ENCODE data around the gene ARHGEF19. TPM values are rescaled to one million over a fixed set of nuclear protein-coding genes. Genes with fewer than 3 reads are reported as not detected.
"Not testable (repeated sequence)": the region's sequence is repeated elsewhere in the genome, so short reads cannot be mapped to it uniquely, and the experiment has no call there.

The ARHGEF19 gene
- total RNA-seq, 1 experiment from 2014 or later, result 13.8 TPM

DNA sequence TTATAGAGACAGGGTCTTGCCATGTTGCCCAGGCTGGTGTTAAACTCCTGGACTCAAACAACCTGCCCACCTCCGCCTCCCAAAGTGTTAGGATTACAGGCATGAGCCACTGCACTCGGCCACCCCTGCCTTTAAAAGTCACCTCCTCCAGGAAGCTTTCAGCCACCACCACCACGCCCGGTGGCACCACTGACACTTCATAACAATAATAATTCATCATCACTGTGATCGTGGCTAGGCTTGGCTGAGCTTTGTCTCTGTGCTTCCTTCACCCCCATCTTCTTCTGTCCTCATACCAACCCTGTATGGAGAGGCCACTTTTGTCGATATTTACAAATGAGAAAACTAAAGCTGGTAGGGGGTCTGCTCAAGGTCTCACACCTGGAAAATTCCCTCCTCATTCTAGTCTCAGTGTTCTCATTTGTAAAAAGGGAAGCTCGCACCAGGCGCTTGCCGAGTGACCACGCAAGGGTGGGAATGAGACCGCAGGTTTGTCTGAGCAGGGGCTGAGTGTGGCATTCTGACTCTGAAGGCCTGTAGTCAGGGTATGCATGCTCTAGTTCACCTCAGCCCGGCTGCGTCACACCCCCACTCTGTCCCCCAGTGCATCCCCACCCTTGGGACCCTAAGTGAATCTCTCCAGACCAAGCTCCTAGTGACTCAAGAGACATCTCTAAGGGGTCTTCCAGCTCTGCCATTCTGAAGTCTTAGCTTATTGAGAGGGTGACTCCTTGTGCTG lies 43.7 kb downstream of the ARHGEF19 start:
- no peaks in the 10 kb centered on the region for H3F3A ChIP-seq (ENCODE audit: low read length, unreplicated experiment)
- peak; percentile 27 for DNase-seq
- no peak for ATAC-seq
- H3K9me3 ChIP-seq (ENCODE audit: low read length), result no peaks in the 10 kb centered on the region
- H3K4me2 ChIP-seq (ENCODE audit: low read length), result 0 out of 2 replicates have a peak overlapping the region, but pooled peaks have one; percentile 15
- no peaks in the 10 kb centered on the region for H3K36me3 ChIP-seq (ENCODE audit: low read depth, low read length)
- POLR2A ChIA-PET (ENCODE audit: unreplicated experiment), result no interaction called here
- intact Hi-C loops (cut with micrococcal nuclease), result no loop called here
- no TSS peak for BruUV-seq (replicated peaks)
- TF ChIP-seq, protein P1, sequence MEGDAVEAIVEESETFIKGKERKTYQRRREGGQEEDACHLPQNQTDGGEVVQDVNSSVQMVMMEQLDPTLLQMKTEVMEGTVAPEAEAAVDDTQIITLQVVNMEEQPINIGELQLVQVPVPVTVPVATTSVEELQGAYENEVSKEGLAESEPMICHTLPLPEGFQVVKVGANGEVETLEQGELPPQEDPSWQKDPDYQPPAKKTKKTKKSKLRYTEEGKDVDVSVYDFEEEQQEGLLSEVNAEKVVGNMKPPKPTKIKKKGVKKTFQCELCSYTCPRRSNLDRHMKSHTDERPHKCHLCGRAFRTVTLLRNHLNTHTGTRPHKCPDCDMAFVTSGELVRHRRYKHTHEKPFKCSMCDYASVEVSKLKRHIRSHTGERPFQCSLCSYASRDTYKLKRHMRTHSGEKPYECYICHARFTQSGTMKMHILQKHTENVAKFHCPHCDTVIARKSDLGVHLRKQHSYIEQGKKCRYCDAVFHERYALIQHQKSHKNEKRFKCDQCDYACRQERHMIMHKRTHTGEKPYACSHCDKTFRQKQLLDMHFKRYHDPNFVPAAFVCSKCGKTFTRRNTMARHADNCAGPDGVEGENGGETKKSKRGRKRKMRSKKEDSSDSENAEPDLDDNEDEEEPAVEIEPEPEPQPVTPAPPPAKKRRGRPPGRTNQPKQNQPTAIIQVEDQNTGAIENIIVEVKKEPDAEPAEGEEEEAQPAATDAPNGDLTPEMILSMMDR (conservative IDR thresholded peaks at IDR 0.05; ENCODE audit: low read depth, low read length), result no peak
- no peak for TF ChIP-seq EZH2phosphoT487 (IDR thresholded peaks at IDR 0.05; ENCODE audit: borderline replicate concordance, low read length)
- TF ChIP-seq EZH2 (IDR thresholded peaks at IDR 0.05; ENCODE audit: low read length, unreplicated experiment), result no peak
- H3K4me1 ChIP-seq (ENCODE audit: insufficient read depth, low read length), result peaks cover 57% of the 10 kb centered on the region
- no peaks in the 10 kb centered on the region for H3K27me3 ChIP-seq (ENCODE audit: low read length)
- no peak overlapping the region for H2AFZ ChIP-seq (ENCODE audit: low read length)
- H3K9ac ChIP-seq (ENCODE audit: low read length), result no peak overlapping the region
- CTCF ChIA-PET, result no interaction called here
- H3K4me3 ChIP-seq (ENCODE audit: low read length), result no peak overlapping the region
- H3K79me2 ChIP-seq (ENCODE audit: low read length), result peaks cover 17% of the 10 kb centered on the region
- H3K27ac ChIP-seq (ENCODE audit: low read length), result no peak overlapping the region
- no peaks in the 10 kb centered on the region for H4K20me1 ChIP-seq (ENCODE audit: low read length)
- H3K9me2 ChIP-seq (replicated peaks; ENCODE audit: low read length), result no peaks in the 10 kb centered on the region

DNA sequence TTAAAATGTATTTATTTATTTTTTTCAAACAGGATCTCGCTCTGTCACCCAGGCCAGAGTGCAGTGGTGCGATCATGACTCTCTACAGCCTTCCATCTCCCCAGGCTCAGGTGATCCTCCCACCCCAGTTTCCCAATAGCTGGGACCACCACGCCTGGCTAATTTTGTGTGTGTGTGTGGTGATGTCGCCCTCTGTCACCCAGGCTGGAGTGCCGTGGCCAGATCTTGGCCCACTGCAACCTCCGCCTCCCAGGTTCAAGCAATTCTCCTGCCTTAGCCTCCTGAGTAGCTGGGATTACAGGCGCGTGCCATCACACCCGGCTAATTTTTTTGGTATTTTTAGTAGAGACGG lies 44.3 kb downstream of the ARHGEF19 start:
- H3K9me2 ChIP-seq (replicated peaks; ENCODE audit: low read length); POLR2A ChIA-PET (ENCODE audit: unreplicated experiment); ATAC-seq; H3F3A ChIP-seq (ENCODE audit: low read length, unreplicated experiment); H4K20me1 ChIP-seq (ENCODE audit: low read length); H2AFZ ChIP-seq (ENCODE audit: low read length); H3K27ac ChIP-seq (ENCODE audit: low read length); H3K36me3 ChIP-seq (ENCODE audit: low read depth, low read length); H3K27me3 ChIP-seq (ENCODE audit: low read length); H3K9me3 ChIP-seq (ENCODE audit: low read length); DNase-seq; CTCF ChIA-PET; intact Hi-C loops (cut with micrococcal nuclease): not testable (repeated sequence)
- Histone ChIP-seq H3K9ac (ENCODE audit: low read length) (peak overlapping the region; percentile 62; the same call in 1 of the 2 replicates), H3K79me2 (ENCODE audit: low read length) (peaks cover 21% of the 10 kb centered on the region; the same call in 1 of the 2 replicates), H3K4me2 (ENCODE audit: low read length) (peak overlapping the region; percentile 75), H3K4me3 (ENCODE audit: low read length) (0 out of 2 replicates have a peak overlapping the region, but pooled peaks have one; percentile 70), H3K4me1 (ENCODE audit: insufficient read depth, low read length) (peaks cover 56% of the 10 kb centered on the region)
- TSS peak; percentile 34 for BruUV-seq (replicated peaks)

DNA sequence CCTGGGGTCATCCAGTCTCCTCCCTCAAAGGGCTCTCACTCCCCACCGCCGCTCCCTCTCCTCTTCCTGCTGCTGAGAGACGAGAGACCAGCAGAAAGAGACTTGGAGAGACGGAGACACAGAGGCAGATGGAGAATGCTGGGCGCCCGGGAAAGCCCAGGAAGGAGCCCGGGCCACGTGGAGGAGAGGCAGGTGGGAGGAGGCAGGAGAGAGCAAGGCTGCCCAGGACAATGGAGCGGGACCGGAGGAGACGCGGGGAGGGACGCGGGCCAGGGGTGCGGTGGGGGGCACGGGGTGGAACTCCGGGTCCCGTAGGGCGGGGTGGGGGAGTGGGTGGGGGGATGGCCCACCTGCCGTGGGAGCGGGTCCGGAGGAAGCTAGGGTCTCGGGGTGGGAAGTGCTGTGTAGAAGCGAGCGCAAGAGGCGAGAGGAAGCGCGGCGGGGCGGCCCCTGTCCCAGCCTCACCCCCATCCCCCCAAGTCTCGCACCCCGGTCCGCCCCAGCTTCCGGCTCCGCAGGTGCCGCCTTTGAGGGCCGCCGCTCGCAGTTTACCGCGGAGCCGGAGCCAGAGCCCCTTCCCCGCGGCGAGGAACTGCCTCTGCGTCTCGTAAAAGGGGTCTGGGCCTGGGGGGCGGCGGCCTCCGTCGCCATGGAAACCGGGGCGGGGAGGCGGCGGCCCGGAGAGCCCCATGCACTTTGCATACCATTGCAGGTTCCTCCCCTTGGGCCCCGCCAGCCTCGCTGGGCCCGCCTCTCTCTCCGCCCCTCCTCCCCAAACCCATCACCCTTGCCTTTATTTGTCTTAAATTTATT lies 44.9 kb downstream of the ARHGEF19 start:
- peak overlapping the region; percentile 64 for H3K27ac ChIP-seq (ENCODE audit: low read length)
- peak overlapping the region; percentile 75 for H3K4me2 ChIP-seq (ENCODE audit: low read length)
- H3K36me3 ChIP-seq (ENCODE audit: low read depth, low read length), result no peaks in the 10 kb centered on the region
- ChIA-PET POLR2A (ENCODE audit: unreplicated experiment) (no interaction called here), CTCF (no interaction called here)
- ATAC-seq, result peak; percentile 70
- DNase-seq, result peak; percentile 73
- H3K9me3 ChIP-seq (ENCODE audit: low read length), result no peaks in the 10 kb centered on the region
- peak overlapping the region; percentile 62 for H3K9ac ChIP-seq (ENCODE audit: low read length)
- peaks cover 27% of the 10 kb centered on the region; the same call in 1 of the 2 replicates for H3K79me2 ChIP-seq (ENCODE audit: low read length)
- H4K20me1 ChIP-seq (ENCODE audit: low read length), result no peaks in the 10 kb centered on the region
- H3F3A ChIP-seq (ENCODE audit: low read length, unreplicated experiment), result no peaks in the 10 kb centered on the region
- H3K27me3 ChIP-seq (ENCODE audit: low read length), result no peaks in the 10 kb centered on the region
- no TSS peak for BruUV-seq (replicated peaks)
- H3K4me3 ChIP-seq (ENCODE audit: low read length), result peak overlapping the region; percentile 70
- H3K4me1 ChIP-seq (ENCODE audit: insufficient read depth, low read length), result peaks cover 50% of the 10 kb centered on the region
- intact Hi-C loops (cut with micrococcal nuclease), result no loop called here
- no peaks in the 10 kb centered on the region for H3K9me2 ChIP-seq (replicated peaks; ENCODE audit: low read length)
- TF ChIP-seq EZH2 (IDR thresholded peaks at IDR 0.05; ENCODE audit: low read length, unreplicated experiment), result no peak
- H2AFZ ChIP-seq (ENCODE audit: low read length), result peak overlapping the region; percentile 32
